ENCODE measurements around the gene HID1. TPM values are rescaled to one million over a fixed set of nuclear protein-coding genes. Genes with fewer than 3 reads are reported as not detected.

HID1 gene
- total RNA-seq, 4 donors from 2014 or later = 2.2 to 4.3 (median 2.9) TPM

GRCh38 chr17:74935048-74935447 lies 37.5 kb downstream of the HID1 start:
- in situ Hi-C loops (cut with MboI; ENCODE audit: low sequenced_read_pairs in 4 of 4) (no loop called here), intact Hi-C loops (cut with DNase I; ENCODE audit: low total_unique reads) (no loop called here)
- H3K27me3 ChIP-seq = peaks cover 47 to 58% (median 51%) of the 10 kb centered on the region in 3 donors
- no peaks in the 10 kb centered on the region for H3K36me3 ChIP-seq
- DNase-seq = no peak
- no peaks in the 10 kb centered on the region for H3K4me1 ChIP-seq
- no peaks in the 10 kb centered on the region for H3K9me3 ChIP-seq
- H3K4me3 ChIP-seq = no peak overlapping the region
- H3K27ac ChIP-seq = no peak overlapping the region
- ATAC-seq = no peak
- TF ChIP-seq POLR2A (IDR thresholded peaks at IDR 0.05) = no peak
- TF ChIP-seq CTCF (IDR thresholded peaks at IDR 0.05 in 4 of 5, conservative IDR thresholded peaks at IDR 0.05 in 1 of 5) = no peak

- ATAC-seq (no peak), DNase-seq (no peak)
- H3K27ac ChIP-seq = no peak overlapping the region
- H3K4me1 ChIP-seq = no peaks in the 10 kb centered on the region
- no peak overlapping the region for H3K4me3 ChIP-seq
- in situ Hi-C loops (cut with MboI; ENCODE audit: low sequenced_read_pairs in 4 of 4) (no loop called here), intact Hi-C loops (cut with DNase I; ENCODE audit: low total_unique reads) (no loop called here)
- peaks cover 31 to 52% (median 38%) of the 10 kb centered on the region in 3 donors for H3K27me3 ChIP-seq
- no peaks in the 10 kb centered on the region for H3K36me3 ChIP-seq
- TF ChIP-seq CTCF (IDR thresholded peaks at IDR 0.05 in 4 of 5, conservative IDR thresholded peaks at IDR 0.05 in 1 of 5) (no peak), POLR2A (IDR thresholded peaks at IDR 0.05) (no peak)
- H3K9me3 ChIP-seq = no peaks in the 10 kb centered on the region
Measured at GRCh38 chr17:74930535-74931036, 42.0 kb downstream of the HID1 start.

GRCh38 chr17:74928786-74929185 lies 43.8 kb downstream of the HID1 start:
- Histone ChIP-seq H3K27me3 (peaks cover 41 to 53% (median 43%) of the 10 kb centered on the region in 3 donors), H3K9me3 (no peaks in the 10 kb centered on the region), H3K4me1 (peaks cover 0 to 3% of the 10 kb centered on the region in 2 donors), H3K36me3 (no peaks in the 10 kb centered on the region), H3K4me3 (no peak overlapping the region), H3K27ac (no peak overlapping the region)
- intact Hi-C loops (cut with DNase I; ENCODE audit: low total_unique reads) (no loop called here), in situ Hi-C loops (cut with MboI; ENCODE audit: low sequenced_read_pairs in 4 of 4) (no loop called here)
- TF ChIP-seq POLR2A (IDR thresholded peaks at IDR 0.05) (no peak), CTCF (IDR thresholded peaks at IDR 0.05 in 4 of 5, conservative IDR thresholded peaks at IDR 0.05 in 1 of 5) (no peak)
- DNase-seq = no peak
- no peak for ATAC-seq

- in situ Hi-C loops (cut with MboI; ENCODE audit: low sequenced_read_pairs in 4 of 4) = no loop called here
- DNase-seq = no peak
- no peak overlapping the region for H3K4me3 ChIP-seq
- no peaks in the 10 kb centered on the region for H3K36me3 ChIP-seq
- intact Hi-C loops (cut with DNase I; ENCODE audit: low total_unique reads) = no loop called here
- peaks cover 49 to 58% (median 56%) of the 10 kb centered on the region in 3 donors for H3K27me3 ChIP-seq
- TF ChIP-seq CTCF (IDR thresholded peaks at IDR 0.05 in 4 of 5, conservative IDR thresholded peaks at IDR 0.05 in 1 of 5) (no peak), POLR2A (IDR thresholded peaks at IDR 0.05) (no peak)
- H3K4me1 ChIP-seq = peaks cover 0 to 14% of the 10 kb centered on the region in 2 donors
- H3K9me3 ChIP-seq = no peaks in the 10 kb centered on the region
- ATAC-seq = no peak
- H3K27ac ChIP-seq = no peak overlapping the region
Measured at GRCh38 chr17:74925242-74925641, 47.3 kb downstream of the HID1 start.
